ENCODE data around the gene DMAC1.
A peak's percentile ranks its signal among the peaks of the same experiment; 100 is the strongest.

Gene DMAC1, protein sequence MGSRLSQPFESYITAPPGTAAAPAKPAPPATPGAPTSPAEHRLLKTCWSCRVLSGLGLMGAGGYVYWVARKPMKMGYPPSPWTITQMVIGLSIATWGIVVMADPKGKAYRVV

DNA sequence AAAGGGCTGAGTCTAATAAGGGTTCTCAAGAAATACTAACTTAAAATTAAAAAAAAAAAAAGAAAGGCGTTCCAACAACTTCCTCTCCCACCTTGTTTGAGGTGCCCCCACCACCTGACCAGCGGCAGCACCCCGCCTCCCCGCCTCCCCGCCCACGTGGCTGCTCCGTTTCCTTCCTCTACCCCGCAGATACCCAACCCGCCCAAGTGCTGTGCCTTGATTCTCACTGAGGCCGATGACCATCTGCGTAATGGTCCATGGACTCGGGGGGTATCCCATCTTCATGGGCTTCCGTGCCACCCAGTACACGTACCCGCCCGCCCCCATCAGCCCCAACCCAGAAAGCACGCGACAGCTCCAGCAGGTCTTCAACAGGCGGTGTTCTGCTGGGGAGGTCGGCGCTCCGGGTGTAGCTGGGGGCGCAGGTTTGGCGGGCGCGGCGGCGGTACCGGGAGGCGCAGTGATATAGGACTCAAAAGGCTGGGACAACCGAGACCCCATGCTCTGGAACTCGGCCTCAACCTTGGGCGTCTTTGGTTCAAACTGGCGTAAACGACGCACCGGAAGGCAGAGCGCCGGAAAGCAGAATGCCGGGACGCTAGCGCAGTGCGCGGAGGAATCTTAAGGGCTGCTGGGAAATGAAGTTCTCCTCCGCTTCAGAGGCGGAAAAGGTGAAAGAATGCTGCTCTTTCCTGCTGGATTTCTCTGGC lies at the start of gene DMAC1:
TSS of gene DMAC1 (minus strand) at position 545 of the 710 bp plus-strand sequence. CDS start at position 501, 44 bp downstream.
- peak; percentile 78 for DNase-seq

DNA sequence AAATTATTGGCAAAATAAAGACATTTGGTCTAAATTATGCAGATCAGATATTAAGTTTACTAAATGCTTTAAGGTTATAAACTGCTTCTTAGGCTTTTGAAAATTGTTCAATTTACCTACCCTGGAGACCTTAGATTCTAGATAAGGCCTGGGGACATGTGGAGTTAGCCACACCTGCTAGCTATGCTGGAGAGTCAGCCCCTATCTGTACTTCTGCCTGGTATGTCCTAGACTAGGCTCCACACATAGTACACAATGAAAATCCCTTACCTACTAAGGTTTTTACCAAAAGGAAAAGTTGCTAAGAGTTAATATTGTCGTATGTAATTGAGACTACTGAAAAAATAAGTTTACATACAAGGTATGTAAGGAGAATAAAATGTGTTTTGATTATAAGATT lies 49.8 kb upstream of the DMAC1 start:
- DNase-seq = no peak

DNA sequence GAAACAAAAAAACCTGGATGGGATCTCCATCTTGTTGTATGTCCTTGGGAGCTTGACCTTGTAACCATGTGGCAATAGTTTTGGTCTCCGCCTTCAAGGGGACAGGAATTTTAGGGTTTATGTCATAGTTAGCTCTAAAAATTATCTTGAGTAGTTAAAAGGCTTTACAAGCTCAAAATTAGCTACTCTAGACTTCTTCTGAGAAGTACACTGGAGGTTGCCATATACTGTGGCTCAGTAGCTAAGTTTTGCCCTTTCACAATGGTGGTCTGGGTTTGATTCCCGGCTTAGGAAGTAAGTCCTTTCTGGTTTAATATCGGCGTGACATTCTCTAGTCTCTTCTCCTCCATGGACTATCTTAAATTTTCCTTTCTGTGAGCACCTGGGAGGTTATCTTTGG lies 48.9 kb upstream of the DMAC1 start:
- DNase-seq = no peak

DNA sequence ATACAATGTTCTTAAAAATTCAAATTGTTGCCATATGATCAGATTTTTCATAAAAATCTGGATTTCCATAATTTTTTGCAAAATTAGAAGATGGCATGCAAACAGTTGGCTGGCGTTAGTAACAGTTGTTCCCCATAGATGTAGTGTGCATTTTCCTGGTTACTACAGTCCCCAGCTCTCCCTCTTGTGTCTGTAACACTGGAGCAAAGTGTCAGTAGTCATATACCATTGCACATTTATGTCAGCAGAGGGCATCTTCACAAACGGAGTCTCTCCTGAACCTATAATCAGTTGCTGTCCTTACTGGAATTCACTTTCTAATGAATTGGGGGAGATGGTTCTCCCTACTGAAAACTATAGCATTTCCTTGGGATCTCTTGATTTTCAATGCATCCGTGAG lies 44.7 kb upstream of the DMAC1 start:
- no peak for DNase-seq

DNA sequence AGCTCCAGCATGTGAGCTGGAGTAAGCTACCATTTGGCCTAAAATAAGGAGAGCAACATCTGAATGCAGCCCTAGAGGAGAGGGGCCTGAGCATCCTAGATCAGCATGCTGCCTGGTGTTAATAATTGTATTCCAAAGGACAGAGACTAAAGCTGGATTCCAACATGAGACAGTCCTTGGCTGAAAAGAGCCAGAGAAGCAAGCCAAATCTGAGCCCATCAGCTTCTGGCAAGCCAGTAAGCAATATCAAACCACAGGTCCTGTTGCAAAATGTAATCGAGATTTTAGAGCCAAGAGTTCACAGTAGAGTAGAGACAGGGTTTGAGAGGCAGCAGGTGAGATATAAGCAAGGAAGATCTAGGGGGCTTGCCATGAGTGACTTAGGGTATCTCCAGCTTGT lies 42.3 kb upstream of the DMAC1 start:
- DNase-seq = no peak

DNA sequence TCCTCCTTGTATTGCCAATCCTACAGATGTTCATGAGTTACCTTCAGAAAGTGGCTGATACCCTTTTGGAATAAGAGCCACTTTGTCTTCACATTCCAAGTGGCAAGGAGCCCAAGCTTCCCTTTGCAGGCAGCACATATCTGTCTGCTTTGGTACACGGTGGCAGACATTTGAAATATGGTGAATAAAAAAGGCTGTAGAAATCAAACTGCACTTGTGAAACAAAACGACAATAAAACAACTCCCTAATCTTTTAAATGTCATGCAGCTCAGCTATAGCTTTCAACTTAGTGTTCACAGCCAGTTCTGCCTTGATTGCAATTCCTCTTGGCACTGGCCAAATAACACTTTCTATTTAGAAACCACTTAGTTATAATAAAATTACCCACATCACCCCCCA lies 35.0 kb upstream of the DMAC1 start:
- DNase-seq = no peak

DNA sequence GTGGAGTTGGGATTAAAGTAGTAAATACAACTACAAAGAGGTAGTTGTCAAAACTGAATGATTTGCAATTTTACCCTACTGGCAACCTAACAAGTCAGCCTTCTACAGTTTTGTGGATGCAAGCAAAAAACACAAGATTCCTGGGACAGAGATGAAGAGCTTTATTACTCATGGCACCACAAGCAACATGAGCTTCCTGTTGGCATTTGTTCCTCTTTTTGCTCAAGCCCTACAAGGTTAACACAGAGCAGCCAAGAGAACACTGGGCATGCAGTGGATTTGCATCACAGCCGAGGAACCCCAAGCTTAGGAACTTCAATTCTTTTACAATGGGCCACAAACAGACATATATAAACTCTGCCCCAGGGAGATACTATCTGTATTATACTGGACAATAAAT lies 28.8 kb upstream of the DMAC1 start:
- DNase-seq = no peak

DNA sequence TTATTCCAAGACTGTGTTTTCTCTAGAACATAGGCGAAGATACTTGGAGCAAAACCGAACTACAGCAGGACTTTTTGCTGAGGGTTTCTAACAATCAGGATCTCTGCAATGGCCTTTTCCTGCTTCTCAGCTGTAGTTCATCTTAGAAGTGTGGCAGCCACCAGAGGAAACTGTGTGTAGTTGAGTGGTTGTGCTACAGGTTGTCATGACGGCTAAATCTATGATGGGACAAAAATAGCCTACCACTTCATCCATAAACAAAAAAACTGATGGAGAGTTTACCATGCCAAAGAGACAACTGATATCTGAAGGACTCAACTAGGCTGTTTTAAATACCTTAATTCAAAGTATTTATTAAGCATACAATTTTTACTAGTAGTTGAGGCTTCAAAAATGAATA lies 28.2 kb upstream of the DMAC1 start:
- DNase-seq = no peak

DNA sequence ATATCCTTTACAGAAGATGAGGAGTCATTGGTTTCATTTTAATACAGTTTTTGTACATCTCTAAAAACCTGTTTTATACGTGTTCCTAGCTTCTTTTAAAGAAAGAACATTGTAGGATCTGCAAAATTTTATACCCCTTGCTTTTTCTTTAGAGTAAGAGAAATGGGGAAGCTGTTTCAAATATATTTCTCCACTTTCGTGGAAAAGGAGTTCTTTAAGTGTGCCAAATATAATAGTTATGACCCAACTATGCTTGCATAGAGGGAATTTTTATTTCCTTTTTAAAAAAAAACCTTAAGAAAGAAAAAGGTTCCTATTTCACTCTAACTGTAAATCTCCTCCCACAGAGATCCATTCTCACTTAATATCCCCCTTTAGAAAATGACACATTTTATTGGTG lies 27.5 kb upstream of the DMAC1 start:
- DNase-seq = no peak

DNA sequence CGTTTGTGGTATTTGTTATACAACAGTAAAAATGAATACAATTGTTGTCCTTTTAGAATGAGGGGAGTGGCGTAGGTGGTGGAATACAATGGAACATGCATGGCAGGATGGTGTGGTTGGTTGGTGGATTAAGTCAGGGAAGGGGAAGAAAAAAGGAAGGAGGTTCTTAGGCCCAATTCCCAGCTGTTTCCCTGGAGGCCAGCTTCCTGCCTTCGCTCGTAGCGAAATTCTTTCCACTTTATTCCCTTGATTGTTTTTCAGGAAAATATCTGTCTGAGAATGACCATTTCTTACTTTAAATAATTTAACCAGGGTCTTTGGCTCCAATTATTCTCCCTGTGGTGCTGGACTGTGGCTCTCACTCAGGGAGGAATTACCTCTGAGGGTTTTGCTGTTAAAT lies 24.1 kb upstream of the DMAC1 start:
- DNase-seq = no peak

DNA sequence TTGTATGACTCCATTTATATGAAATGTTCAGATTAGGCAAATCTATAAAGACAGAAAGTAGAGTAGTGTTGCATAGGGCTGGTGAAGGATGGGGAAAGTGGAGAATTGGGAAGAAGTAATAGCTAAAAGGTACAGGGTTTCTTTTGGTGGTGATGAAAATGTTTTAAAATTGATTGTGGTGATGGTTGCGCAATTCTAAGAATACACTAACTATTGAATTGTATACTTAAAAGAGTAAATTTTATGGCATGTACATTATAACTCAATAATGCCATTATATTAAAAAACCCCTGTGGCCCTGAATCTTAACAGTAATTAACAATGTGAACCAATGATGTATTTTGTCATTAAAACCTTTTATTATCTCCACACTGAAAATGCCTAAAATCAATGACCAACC lies 20.4 kb upstream of the DMAC1 start:
- no peak for DNase-seq

DNA sequence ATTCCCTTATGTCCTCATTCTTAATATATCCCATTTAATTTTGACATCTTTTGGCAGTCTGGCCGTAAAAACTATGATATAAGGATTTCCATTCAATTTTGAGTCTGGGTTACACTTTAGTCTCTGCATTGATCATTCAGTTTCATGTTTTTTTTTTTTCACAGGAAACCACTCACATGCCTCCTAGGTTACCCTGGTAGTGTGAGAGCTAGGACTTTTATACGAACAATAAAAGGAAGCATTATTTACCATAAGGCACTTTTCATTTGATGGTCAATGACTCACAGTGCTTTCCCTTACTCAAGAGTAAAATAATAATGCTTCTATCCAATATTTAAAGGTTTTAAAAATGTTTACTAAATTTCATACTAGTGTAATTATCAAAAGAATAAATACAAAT lies 16.4 kb upstream of the DMAC1 start:
- DNase-seq = no peak

DNA sequence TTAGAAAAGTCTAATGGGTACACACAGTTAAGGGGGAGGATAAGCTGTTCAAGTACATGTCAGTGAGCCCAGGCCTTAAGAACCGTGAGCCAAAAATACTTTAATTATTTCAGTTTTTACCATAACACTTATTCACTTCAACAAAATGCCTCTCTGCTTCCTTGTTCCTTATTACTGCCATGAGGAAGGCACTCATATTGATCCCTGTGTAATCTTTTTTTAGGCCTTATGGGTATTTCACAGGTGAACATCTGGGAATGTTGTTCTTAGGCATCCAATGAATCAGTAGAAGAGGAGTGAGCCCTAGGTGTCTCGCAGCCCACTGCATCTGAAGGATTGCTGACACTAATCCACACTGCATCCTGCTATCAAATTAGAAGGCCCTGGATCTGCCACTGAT lies 13.5 kb upstream of the DMAC1 start:
- no peak for DNase-seq

DNA sequence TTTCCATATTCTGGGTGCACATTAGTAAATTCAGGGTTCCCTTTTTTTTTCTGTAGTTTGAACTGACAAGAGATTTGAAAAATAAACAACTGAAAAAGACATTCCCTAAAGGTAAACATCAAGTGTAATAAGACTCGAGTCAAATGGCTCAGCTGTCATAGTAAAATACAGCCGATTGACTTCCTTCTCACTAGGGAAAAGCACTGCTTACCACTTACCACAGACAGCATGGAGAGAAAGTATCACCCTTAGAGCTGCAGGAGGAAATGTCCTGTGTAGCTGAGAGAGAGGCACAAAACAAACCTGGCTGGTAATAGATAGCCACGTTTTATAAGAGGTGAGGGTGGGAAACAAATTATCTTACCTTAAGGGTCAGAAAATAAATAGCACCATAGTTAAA lies 12.1 kb upstream of the DMAC1 start:
- no peak for DNase-seq

DNA sequence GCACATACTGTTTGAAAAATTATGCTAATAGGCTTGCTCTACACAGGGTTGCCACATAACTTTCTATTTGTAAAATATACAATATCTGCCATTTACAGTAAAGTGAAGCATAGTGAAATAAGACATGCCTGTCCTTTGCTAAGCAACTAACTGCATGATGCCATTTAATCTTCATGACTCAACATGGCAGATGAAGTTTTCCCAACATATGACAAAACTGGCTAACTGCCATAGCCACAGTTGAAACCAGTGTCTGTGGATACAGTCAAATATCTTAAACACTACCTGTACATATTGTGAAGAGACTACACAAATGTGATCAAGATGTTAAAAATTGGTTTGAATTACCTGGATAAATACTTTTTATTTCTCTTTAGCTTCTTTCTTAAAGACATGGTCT lies 3.1 kb upstream of the DMAC1 start:
- no peak for DNase-seq

DNA sequence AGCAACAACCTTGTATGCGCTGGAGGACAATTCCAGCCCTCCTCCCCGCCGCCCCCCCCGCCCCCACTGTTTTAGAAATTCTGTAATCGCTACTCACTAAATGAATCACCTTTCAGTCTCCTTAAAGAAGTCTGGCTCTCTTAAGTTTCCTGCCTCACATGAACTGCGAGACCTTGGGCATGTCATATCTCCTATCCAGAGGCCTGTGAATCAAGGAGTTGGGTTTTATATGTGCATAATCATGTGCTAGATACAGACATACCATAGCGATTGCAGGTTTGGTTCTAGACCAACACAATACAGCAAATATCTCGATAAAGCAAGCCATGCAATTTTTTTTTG lies 337 bp upstream of the DMAC1 start:
- DNase-seq = no peak

DNA sequence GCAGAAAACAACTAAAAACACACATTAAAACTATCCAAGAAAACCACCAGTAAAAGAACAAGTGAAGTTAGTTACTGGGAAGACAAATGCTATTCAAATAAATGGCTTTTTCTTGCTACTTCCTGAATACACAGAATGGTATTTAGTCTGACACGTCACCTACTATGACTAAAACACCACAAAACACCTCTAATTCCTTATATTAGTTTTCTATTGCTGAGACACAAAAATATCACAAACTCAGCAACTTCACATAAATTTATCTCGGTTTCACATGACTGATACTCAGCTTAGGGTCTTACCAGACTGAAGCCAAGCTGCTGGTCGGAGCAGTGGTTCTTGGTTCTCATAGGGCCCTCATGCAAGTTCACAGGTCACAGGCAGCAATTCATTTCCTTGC lies 5.4 kb downstream of the DMAC1 start:
- no peak for DNase-seq

DNA sequence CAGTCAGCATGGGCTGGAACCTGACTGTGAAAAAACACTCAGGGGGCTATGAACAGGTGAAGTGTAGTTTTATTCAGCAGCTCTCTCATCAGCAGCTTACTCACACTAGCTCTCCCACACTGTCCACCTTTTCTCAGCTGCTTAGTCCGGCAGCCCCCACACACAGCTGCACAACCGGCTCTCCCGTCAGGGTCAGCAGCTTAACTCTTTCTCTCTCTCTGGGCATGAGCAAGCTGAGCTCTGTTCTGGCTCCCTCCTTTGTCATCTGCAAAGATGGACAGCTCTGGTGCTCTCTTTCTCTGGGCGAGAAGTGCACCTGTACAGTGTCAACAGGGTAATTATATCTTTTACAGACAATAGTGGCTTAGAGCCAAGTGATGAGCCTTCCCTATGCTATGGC lies 8.2 kb downstream of the DMAC1 start:
- no peak for DNase-seq

DNA sequence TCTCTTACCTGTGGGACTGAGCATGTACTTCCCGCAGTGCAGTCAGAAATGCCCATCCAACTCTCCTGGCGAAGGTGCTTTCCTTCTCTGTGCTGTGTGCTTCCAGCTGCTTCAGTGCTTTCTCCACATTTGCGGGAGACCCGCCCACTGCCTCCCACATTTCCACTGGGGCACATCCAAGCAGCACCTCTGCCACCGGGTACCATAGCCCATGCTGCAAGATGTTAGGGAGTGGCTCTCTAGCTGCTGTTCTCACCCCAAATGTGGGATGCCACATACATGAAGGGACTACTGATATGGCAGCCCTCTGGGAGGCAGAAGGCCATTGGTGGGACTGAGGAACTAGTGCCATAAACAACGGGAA lies 8.8 kb downstream of the DMAC1 start:
- no peak for DNase-seq

DNA sequence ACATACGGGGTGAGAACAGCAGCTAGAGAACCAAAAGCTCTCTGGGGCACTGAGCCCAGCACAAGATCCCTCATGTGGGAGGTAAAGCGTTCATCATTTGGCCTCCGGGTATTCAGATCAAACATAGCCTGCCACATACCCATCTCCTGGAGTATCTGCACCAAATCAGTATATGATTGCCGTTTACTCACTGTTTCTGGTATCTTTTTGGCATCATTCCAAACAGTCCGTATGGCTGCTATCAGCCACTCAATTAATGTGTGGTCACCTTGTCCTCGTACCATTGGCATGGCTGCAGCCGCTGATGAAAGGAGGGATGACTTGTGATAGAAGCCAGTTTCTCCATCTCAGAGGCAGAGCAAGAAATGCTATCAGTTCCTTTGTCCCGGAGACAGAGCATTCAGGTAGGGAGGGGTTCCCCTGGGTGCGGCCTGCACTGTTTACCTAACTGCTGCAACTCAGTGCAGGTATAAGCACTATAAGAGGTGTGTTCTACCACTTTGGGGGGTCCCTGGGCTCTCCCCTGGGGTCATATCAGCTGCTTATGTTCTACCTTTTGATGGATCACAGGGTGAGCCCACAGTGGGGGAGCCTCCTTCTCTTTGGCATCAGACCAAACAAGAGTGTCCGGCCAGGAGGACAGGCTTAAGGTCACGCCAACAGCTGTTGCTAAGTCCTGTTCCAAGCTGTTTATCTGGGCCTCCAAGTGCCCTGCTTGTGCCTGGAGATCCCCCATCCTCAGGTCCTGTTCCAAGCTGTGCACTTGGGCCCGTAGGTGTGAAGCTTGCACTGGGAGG lies 9.4 kb downstream of the DMAC1 start:
- no peak for DNase-seq

DNA sequence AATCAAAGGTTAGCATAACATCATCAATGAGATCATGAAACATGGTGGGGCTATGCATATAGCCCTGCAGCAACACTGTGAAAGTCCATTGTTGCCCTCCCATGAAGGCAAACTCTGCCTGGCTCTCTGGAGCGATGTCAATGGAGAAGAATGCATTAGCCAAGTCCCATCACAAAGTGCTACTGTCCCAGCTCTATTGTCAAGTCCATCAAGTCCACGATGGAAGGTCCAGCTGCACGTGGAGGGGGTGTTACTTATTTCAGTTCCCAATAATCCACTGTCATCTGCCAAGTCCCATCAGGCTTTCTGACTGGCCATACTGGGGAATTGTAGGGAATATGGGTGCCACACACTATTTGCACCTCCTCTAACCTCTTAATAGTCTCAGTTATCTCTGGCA lies 10.8 kb downstream of the DMAC1 start:
- DNase-seq = no peak

DNA sequence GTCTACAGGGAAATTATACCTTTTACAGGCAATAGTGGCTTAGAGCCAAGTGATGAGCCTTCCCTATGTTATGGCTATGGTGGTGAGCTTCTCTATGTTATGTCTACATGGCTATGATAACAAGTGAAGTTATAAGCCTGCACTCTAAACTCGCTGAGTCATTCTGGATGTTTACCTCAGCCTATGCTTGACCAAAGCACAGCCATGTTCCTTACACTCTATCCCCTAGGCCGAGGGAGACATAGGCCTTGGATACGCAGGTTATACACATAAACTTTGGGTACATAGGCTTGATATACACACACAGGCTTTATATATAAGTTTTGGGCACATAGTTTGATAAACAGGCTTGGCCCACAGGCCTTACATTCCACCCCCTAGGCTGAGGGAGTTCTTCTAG lies 13.8 kb downstream of the DMAC1 start:
- DNase-seq = no peak

DNA sequence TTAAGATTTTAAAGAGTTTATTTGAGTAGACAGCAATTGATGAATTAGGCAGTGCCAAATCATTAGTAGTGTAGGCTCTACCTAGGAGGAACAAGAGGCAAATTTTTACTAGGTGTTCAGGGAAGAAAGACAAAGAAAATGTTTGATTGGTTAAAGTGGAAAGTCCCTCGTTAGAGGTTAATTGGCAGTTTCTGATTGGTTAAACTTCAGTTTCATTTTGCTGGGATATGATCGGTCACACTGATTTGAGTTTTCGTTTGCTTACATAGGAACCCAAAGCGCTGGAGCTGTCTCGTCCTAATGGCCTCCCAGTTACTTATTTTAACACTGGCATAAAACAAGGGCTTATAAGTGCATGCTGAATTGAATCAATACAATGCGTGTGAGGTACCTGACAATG lies 15.1 kb downstream of the DMAC1 start:
- DNase-seq = no peak

DNA sequence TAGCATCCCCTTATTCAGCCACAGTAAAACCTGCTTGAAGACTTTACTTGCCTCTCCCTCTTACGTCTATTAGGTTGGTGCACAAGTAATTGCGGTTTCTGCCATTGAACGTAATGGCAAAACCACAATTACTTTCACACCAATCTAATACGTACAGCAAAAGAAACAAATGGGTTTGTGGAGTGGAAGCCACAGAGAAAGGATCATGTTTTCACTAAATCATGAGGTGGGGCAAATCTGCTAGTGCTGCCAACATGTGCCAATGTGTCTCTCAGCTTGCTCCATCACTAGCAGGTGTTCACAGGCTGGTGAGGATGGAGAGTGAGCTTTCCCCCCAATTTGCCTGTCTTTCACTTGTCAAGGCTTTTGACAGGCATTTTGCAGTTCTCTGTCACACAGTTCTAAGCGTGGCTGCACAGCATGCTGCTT lies 15.9 kb downstream of the DMAC1 start:
- no peak for DNase-seq

Measured in NCI-H1105 (cell line).